Measurements from ENCODE around the gene SPRR4. TPM values are rescaled to one million over a fixed set of nuclear protein-coding genes. Genes with fewer than 3 reads are reported as not detected.

The SPRR4 gene
- total and polyA plus RNA-seq, 2 experiments from 2014 or later, result not detected

- Histone ChIP-seq H2AFZ (no peak overlapping the region), H3K27ac (ENCODE audit: low read depth) (no peak overlapping the region), H3K4me1 (ENCODE audit: insufficient read depth) (no peaks in the 10 kb centered on the region), H3K4me3 (no peak overlapping the region), H3K79me2 (replicated peaks; ENCODE audit: insufficient read depth) (no peaks in the 10 kb centered on the region), H3K9me2 (ENCODE audit: insufficient read depth) (peaks cover 4% of the 10 kb centered on the region; the same call in 1 of the 2 replicates), H3K36me3 (ENCODE audit: insufficient read depth) (no peaks in the 10 kb centered on the region), H3F3A (replicated peaks; ENCODE audit: low read depth) (no peaks in the 10 kb centered on the region), H3K27me3 (ENCODE audit: insufficient read depth) (no peaks in the 10 kb centered on the region), H3K4me2 (no peak overlapping the region), H4K20me1 (replicated peaks; ENCODE audit: insufficient read depth) (no peaks in the 10 kb centered on the region)
- DNase-seq (ENCODE audit: low spot score) (no peak), ATAC-seq (no peak)
- H3K27ac Mint-ChIP-seq, result no peak overlapping the region
- no peak for TF ChIP-seq REST (IDR thresholded peaks at IDR 0.05; ENCODE audit: unreplicated experiment)
- no peak for TF ChIP-seq POLR2AphosphoS5 (IDR thresholded peaks at IDR 0.05; ENCODE audit: low read depth)
- no peak for TF ChIP-seq ZNF114 (CRISPR knock-in tag; IDR thresholded peaks at IDR 0.05)
- no peak for TF ChIP-seq EZH2 (IDR thresholded peaks at IDR 0.05; ENCODE audit: low read depth, unreplicated experiment)
- no peak for TF ChIP-seq CTCF (conservative IDR thresholded peaks at IDR 0.05; ENCODE audit: low read depth in 2 of 2)
- TF ChIP-seq STAT1 (IDR thresholded peaks at IDR 0.05; ENCODE audit: unreplicated experiment), result no peak
- TF ChIP-seq ZNF462 (CRISPR knock-in tag; IDR thresholded peaks at IDR 0.05), result no peak
- no peak for TF ChIP-seq ZNF331 (CRISPR knock-in tag; IDR thresholded peaks at IDR 0.05; ENCODE audit: low read depth)
- TF ChIP-seq JUNB (IDR thresholded peaks at IDR 0.05; ENCODE audit: unreplicated experiment), result no peak
- TF ChIP-seq EZH2phosphoT487 (IDR thresholded peaks at IDR 0.05; ENCODE audit: unreplicated experiment), result no peak
- no peak for TF ChIP-seq ETS1 (IDR thresholded peaks at IDR 0.05)
- no peak for TF ChIP-seq CREB1 (CRISPR knock-in tag; IDR thresholded peaks at IDR 0.05; ENCODE audit: low read depth)
- TF ChIP-seq NANOG (IDR thresholded peaks at IDR 0.05; ENCODE audit: borderline replicate concordance), result no peak
- H3K4me1 Mint-ChIP-seq, result peaks cover 4% of the 10 kb centered on the region; the same call in 2 of the 3 replicates
- H3K9me3 Mint-ChIP-seq, result no peaks in the 10 kb centered on the region; the same call in 2 of the 3 replicates
- H3K4me3 Mint-ChIP-seq, result no peak overlapping the region
- H3K27me3 Mint-ChIP-seq (ENCODE audit: insufficient read depth, low read depth, poor library complexity), result peaks cover 13% of the 10 kb centered on the region
- no peaks in the 10 kb centered on the region for H3K36me3 Mint-ChIP-seq (ENCODE audit: low read depth)
These were observed 10.9 kb downstream of the SPRR4 start for GRCh38 chr1:152981146-152981871.

Measured in GM23338 (cell line).